Colonic mucosa (tissue), 4 donors: ENCODE results near the gene KRTAP10-4. TPM values are rescaled to one million over a fixed set of nuclear protein-coding genes. Genes with fewer than 3 reads are reported as not detected.
"Not testable (repeated sequence)": the region's sequence is repeated elsewhere in the genome, so short reads cannot be mapped to it uniquely, and the experiment has no call there.

Experiments
- DNase-seq: peaks from one replicate; pipeline ENCODE4 v3.0.0-alpha.2; 2020
- H3K27ac ChIP-seq: fragments of 200-600 bp; one replicate; pipeline ENCODE4 v1.8.0; 2021
- H3K27me3 ChIP-seq: fragments of 200-600 bp; one replicate; pipeline ENCODE4 v1.8.0; 2021
- H3K36me3 ChIP-seq: fragments of 200-600 bp; one replicate; pipeline ENCODE4 v1.8.0; 2021
- H3K4me1 ChIP-seq: fragments of 200-600 bp; one replicate; pipeline ENCODE4 v1.8.0; 2021; ENCODE audit warnings: mild to moderate bottlenecking
- H3K4me3 ChIP-seq: fragments of 200-600 bp; one replicate; pipeline ENCODE4 v1.8.0; 2021
- H3K9ac ChIP-seq, 2 donors: one replicate each; pipeline ENCODE4 v1.7.0; 2013; ENCODE audit warnings: control low read depth in 2 of 2, low read depth in 2 of 2, low read length in 2 of 2
- H3K9me3 ChIP-seq: fragments of 200-600 bp; one replicate; pipeline ENCODE4 v1.8.0; 2021
- intact Hi-C: fragments of 100-400 bp; cut with DNase I; formaldehyde crosslinking; loops from one replicate; pipeline ENCODE4 v1.14.1; 2022
- total RNA-seq, 2 donors: library from RNA; stranded (reverse); fragmentation: NEBNext Ultra II Directional in 1 of 2; extraction: Animal tissue kit (Norgen Biotek cat#: 25700) in 1 of 2; gene quantifications; one replicate each; pipeline ENCODE4 v1.2.1, GENCODE V29; 2021
- TF ChIP-seq, protein P1 (sequence below): fragments of 200-600 bp; IDR thresholded peaks from one replicate; pipeline ENCODE4 v1.8.0; 2022; ENCODE audit warnings: antibody characterized with exemption, mild to moderate bottlenecking
- donor health status: healthy.
- donor health status: DM: no; HTN: no; CAD: no.
- donor health status: DM: no; HTN: no; CAD: no.

KRTAP10-4 gene
- total RNA-seq, 2 donors from 2014 or later = not detected

DNA sequence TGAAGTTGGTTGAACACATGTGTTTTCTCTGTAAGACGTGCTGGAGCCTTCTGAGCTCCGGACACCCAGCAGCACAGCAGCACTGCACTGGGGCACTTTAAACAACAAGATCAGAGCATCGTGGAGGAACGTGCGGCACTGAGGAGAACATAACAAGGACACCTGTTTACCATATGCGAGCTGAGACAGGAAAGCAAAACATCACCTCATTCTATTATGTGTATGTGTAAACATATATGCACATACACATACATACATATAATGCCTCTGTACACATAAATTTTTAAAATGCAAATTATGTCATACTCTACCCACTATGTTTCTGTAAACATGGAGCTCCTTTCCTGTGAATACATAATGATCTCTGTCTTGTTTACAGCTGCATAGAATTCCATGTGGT is 22.0 kb downstream of the KRTAP10-4 start:
- Histone ChIP-seq H3K9ac (no peak overlapping the region), H3K27ac (no peak overlapping the region), H3K9me3 (no peaks in the 10 kb centered on the region), H3K36me3 (no peaks in the 10 kb centered on the region), H3K4me1 (no peaks in the 10 kb centered on the region), H3K27me3 (no peaks in the 10 kb centered on the region), H3K4me3 (no peak overlapping the region)
- DNase-seq = no peak
- intact Hi-C loops = no loop called here
- TF ChIP-seq, protein P1, sequence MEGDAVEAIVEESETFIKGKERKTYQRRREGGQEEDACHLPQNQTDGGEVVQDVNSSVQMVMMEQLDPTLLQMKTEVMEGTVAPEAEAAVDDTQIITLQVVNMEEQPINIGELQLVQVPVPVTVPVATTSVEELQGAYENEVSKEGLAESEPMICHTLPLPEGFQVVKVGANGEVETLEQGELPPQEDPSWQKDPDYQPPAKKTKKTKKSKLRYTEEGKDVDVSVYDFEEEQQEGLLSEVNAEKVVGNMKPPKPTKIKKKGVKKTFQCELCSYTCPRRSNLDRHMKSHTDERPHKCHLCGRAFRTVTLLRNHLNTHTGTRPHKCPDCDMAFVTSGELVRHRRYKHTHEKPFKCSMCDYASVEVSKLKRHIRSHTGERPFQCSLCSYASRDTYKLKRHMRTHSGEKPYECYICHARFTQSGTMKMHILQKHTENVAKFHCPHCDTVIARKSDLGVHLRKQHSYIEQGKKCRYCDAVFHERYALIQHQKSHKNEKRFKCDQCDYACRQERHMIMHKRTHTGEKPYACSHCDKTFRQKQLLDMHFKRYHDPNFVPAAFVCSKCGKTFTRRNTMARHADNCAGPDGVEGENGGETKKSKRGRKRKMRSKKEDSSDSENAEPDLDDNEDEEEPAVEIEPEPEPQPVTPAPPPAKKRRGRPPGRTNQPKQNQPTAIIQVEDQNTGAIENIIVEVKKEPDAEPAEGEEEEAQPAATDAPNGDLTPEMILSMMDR = no peak

DNA sequence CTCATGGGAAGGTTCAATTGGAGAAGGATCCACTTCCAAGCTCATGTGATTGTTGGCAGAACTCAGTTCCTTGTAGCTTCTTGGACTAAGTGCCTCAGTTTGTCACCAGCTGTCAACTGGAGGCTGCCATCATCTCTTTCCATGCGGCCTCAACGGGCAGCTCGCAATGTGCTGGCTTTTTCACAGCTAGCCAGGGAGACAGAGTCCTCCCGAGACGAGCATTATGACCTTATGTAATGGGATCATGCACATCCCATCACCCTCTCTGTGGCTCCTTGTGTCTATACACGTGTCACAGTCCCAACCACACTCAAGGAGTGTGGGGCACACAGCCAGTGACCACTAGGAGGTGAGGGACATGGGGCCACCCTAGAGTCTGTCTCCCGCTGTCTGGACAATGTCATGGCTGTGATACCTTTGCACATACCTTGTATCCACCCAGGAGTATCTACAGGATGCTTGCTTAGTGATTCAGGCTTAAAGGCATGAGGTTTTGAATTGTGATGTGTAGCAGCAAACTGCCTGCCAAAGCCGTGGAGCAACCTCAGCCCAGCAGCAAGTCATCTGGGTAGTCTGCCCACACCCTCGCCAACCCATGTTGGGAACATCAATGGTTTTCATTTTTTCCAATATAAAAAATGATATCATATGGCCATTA is 22.7 kb downstream of the KRTAP10-4 start:
- no peaks in the 10 kb centered on the region for H3K9me3 ChIP-seq
- H3K4me3 ChIP-seq = no peak overlapping the region

DNA sequence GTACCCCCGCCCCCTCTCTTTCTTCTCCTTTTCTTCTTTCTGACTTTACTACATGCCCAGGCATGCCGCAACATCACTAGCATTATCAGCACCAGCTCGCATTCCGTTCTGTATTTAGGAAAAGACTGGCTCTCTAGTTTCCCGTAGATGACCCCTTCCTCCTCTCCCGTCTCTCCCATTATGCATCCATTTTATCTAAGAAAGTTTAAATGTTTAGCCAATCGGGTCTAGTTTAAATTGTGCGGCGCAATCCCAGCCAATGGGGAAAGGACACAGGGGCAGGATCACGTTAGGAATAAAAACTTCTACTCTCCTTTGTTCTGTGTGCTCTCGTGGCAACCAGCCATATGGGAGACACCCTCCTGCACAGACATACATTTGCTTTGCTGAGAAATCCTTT is 24.5 kb downstream of the KRTAP10-4 start:
- DNase-seq = no peak
- no peak overlapping the region for H3K9ac ChIP-seq
- intact Hi-C loops = no loop called here
- H3K27ac ChIP-seq = no peak overlapping the region
- no peak overlapping the region for H3K4me3 ChIP-seq
- H3K27me3 ChIP-seq = no peaks in the 10 kb centered on the region
- no peaks in the 10 kb centered on the region for H3K36me3 ChIP-seq
- TF ChIP-seq, protein P1 = no peak
- no peaks in the 10 kb centered on the region for H3K9me3 ChIP-seq
- no peaks in the 10 kb centered on the region for H3K4me1 ChIP-seq

More for the DNA sequence above, 22.7 kb downstream of the KRTAP10-4 start:
- Histone ChIP-seq H3K4me1 (no peaks in the 10 kb centered on the region), H3K9ac (no peak overlapping the region), H3K36me3 (no peaks in the 10 kb centered on the region), H3K27ac (no peak overlapping the region), H3K27me3 (no peaks in the 10 kb centered on the region)
- no peak for DNase-seq
- intact Hi-C loops = no loop called here
- TF ChIP-seq, protein P1 = no peak

DNA sequence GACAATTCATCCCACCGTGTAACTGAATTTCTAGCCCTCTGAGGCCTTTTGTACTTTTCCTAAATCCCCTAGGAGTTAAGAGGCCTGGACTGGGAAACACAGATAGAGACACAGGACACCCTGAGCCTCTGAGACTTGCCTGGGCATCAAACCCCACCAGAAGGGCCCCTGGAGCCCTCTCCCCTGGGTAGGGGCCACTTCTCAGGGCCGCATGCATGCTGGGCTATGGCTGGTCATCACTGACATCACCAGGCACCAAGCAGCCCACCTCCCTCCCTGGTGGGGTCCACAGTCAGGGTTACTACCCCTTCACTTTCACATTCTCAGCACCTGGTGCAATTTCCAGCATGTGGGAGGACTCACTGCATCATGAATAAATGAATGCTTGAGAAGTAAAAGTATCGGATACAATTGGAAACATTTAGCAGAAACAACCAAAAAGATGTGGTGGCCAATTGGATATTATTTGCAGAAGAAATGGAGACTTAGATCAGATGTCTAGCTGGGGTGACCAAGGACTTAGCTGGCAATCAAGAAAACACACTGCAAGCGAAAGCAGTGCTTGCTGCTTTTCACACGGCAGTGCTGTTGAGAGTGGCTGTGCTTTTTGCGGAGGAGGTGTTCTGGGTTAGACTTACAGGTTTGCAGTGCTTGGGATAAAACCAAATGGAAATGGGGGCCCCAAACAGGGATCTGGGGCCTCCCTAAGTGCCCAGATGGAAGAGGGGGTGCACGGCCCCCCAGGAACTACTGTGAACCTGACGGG is 25.9 kb downstream of the KRTAP10-4 start:
- Histone ChIP-seq H3K9me3 (no peaks in the 10 kb centered on the region), H3K27ac (no peak overlapping the region), H3K9ac (no peak overlapping the region), H3K36me3 (no peaks in the 10 kb centered on the region), H3K4me3 (no peak overlapping the region), H3K4me1 (no peaks in the 10 kb centered on the region), H3K27me3 (no peaks in the 10 kb centered on the region)
- DNase-seq = no peak
- intact Hi-C loops = no loop called here
- TF ChIP-seq, protein P1 = no peak

DNA sequence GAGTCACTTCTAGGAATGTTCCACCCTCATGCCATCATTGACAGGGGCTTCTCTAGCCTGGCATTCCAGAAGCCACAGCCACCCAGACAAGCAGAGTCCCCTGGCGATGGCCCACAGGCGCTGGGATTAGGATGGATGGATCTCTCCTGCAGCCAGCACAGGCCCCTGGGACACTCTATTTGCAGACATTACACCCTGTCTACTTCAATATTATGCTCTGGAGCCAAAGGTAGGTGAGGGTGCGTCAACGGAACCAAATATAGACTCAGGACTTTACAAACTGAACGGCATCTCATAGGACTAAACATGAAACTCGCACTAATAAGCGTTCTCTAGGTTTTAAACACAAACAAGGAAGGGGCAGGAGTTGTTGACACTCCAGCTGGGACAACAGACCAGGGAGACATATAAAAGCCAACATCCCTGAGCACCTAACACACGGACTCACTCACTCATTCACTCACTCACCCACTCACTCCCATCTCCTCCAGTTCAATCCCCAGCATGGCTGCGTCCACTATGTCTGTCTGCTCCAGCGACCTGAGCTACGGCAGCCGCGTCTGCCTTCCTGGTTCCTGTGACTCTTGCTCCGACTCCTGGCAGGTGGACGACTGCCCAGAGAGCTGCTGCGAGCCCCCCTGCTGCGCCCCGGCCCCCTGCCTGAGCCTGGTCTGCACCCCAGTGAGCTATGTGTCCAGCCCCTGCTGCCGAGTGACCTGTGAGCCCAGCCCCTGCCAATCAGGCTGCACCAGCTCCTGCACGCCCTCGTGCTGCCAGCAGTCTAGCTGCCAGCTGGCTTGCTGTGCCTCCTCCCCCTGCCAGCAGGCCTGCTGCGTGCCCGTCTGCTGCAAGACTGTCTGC is 26.8 kb downstream of the KRTAP10-4 start, which contains the start of gene KRTAP10-7:
TSS of gene KRTAP10-7 (plus strand) at position 480 of the 861 bp plus-strand sequence. CDS start at position 505, 25 bp downstream.
- H3K4me1 ChIP-seq, DNase-seq, H3K9ac ChIP-seq, intact Hi-C loops, H3K36me3 ChIP-seq, H3K9me3 ChIP-seq, H3K27me3 ChIP-seq, H3K4me3 ChIP-seq, H3K27ac ChIP-seq: not testable (repeated sequence)

DNA sequence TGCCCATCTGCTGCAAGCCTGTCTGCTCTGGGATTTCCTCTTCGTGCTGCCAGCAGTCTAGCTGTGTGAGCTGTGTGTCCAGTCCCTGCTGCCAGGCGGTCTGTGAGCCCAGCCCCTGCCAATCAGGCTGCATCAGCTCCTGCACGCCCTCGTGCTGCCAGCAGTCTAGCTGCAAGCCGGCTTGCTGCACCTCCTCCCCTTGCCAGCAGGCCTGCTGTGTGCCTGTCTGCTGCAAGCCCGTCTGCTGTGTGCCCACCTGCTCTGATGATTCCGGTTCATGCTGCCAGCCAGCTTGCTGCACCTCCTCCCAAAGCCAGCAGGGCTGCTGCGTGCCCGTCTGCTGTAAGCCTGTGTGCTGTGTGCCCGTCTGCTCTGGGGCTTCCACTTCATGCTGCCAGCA is 27.6 kb downstream of the KRTAP10-4 start:
- intact Hi-C loops, H3K4me1 ChIP-seq, H3K36me3 ChIP-seq, H3K4me3 ChIP-seq, H3K9ac ChIP-seq, H3K27ac ChIP-seq, H3K9me3 ChIP-seq, DNase-seq, H3K27me3 ChIP-seq: not testable (repeated sequence)
